Astrocyte of the hippocampus (primary cell): ENCODE measurements around the gene GSK3A.

ENCODE experiments used
- DNase-seq: peaks from one replicate; pipeline ENCODE4 v3.0.0; 2011; ENCODE audit warnings: low read depth, low spot score

Gene GSK3A

GRCh38 chr19:42226886-42227285 lies 15.5 kb downstream of the GSK3A start:
- no peak for DNase-seq

DNA sequence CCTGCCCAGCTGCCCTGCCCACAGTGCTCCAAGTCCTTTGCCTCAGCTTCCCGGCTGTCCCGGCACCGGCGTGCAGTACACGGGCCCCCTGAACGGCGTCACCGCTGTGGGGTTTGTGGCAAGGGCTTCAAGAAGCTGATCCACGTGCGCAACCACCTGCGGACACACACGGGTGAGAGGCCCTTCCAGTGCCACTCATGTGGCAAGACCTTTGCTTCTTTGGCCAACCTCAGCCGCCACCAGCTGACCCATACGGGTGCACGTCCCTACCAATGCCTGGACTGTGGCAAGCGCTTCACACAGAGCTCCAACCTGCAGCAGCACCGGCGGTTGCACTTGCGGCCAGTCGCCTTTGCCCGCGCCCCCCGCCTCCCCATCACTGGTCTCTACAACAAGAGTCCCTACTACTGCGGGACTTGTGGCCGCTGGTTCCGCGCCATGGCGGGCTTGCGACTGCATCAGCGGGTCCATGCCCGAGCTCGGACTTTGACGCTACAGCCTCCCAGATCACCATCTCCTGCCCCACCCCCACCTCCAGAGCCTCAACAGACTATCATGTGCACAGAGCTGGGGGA lies 16.6 kb downstream of the GSK3A start:
- no peak for DNase-seq

DNA sequence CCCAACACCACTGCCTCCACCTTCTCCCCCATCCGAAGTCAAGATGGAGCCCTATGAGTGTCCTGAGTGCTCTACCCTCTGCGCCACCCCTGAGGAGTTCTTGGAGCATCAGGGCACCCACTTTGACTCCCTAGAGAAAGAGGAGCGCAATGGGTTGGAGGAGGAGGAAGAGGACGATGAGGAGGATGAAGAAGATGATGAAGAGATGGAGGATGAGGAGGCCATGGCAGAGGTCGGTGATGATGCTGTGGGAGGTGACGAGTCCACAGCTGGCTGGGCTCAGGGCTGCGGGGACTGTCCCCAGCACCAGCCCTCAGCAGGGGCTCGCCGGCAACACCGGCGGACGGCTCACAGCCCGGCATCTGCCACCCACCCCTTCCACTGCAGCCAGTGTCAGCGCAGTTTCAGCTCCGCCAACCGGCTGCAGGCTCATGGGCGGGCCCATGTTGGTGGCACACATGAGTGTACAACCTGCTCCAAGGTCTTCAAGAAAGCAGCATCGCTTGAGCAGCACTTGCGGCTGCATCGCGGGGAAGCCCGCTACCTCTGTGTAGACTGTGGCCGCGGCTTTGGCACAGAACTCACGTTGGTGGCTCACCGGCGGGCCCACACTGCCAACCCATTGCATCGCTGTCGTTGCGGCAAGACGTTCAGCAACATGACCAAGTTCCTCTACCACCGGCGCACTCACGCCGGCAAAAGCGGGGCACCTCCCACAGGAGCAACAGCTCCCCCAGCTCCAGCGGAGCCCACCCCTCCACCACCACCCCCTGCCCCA lies 17.3 kb downstream of the GSK3A start:
- DNase-seq = no peak

DNA sequence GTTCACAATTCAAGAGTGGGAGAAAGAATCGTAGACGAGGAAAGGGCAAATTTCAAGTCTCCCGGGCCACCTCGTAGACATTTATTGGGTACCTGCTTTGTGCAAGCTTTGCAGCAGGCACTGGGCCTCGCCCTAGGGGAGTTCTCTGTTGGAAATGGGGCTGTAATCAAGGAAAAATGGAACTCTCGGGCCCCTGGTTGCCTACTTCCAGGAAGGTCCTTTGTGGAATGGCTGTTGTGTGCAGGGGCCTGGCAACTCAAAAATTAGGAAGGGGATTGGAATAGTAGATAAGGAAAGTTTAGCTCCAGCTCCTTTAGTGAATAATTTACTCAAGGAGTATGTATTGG lies 21.7 kb downstream of the GSK3A start:
- no peak for DNase-seq

GRCh38 chr19:42219812-42220750 lies 22.3 kb downstream of the GSK3A start, which contains the start of gene ZNF526:
Gene ZNF526 (plus strand): TSS chr19:42220312. CDS start chr19:42224404, 4,092 bp downstream.
- DNase-seq = peak; percentile 99

DNA sequence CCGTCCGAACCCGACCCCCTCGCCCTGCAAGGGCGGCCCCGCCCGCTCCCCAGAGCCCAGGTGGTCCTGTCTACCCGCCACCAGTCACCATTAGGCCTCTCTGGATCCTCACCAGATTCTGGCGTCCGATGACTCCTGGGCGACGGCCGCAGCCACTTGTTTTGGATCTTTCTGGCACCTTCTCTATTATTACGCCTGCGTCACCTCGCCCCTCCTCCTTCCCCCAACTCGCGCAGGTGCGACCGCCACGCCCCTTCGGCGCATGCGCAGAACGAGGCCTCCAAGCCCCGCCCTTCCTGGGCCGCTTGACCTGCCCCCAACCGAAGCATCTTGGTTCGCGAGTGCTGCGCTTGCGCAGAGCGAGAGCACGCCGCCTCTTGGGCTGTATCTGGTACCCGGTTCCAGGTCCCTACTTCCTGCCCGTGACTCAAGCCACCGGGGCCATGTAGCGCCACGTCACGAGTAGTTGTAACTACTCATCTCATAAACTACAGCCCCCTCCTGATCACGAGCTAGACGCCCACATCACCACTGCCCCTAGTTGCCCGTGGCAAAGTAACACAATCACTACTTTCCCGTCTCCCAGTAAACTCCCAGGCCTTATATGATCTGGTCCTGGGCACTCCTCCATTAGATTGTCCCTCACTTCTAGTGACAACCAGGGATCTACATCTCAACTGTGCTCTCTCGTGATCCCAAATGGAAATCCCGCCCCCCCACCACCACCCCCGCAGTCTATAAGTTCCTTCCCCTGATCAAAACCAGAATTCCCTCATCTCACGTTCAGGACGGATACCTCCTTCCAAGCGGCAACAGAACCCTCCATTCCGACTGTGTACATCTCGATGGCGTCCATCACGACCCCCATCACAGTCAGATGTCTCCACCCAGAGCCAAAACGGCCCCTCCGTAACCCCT lies 24.6 kb downstream of the GSK3A start, which contains the start of gene DEDD2:
Gene DEDD2, minus strand, starts transcription at position 158 of the 918 bp plus-strand sequence. CDS start 670 bp downstream, outside the sequence.
- peak; percentile 99 for DNase-seq

GRCh38 chr19:42216653-42217519 lies 25.5 kb downstream of the GSK3A start:
- DNase-seq = peak; percentile 63

DNA sequence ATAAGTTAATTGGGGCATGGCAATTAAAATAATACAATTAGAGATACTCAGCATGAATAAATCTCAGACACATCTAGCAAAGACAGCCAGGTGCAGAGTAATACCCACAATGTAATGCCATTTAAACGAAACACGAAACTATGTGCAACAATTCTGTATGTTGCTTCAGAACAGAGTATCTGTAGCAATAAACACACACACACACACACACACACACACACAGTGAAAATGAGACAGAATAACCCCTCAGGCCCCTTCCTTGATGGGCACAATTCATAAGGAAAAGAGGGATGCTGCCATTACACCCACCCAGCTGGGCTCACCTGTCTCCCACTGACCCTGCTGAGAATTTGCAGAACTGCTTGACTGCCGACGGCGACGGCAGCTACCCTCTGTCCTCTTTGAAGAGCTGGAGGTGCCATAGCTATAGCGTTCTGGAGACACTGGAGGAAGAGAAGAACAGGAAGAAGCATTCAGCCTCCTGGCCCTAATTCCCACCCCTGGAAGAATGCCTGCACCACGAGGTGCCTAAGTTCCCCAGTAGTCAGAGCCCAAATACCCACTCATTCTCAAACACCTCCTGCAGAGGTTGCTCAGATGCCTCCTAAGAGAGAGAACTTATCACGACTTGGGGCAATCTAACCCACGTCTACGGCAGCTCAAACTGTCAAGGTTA lies 27.5 kb downstream of the GSK3A start:
- no peak for DNase-seq

DNA sequence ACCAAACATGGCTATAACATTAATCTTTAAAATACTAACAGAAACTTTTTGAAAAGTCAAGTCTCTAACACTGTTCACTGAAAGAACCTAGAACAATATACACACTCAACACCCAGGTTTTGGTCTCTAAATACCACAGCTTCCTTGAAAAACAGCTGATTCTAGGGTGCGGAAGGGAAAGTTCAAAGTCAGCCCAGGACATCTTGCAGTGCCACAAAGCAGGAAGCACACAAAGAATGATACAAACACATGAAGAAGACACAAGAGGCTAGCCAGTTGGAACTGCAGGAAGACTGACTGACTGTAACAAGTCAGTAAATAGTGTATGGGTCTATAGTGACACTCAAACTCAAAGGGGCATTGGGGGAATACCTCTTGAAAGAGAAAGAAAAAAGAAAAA lies 29.5 kb downstream of the GSK3A start:
- no peak for DNase-seq

DNA sequence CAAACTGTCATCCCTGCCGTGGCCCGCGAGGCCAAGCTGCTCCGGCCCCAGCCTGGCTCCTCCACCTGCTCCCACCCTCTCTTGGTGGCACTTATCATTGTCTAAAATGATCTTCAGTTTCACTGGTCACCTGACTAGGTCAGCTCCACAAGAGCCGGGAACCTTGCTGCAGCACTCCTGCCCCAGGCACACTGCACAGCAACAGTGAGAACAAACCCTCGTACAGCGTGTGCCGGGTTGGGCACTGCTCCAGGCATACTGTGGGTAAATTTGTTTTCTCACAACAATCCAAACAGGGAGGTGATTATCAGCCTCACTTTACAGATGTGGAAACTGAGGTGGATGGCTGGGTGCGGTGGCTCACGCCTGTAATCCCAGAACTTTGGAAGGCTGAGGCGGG lies 33.8 kb downstream of the GSK3A start:
- no peak for DNase-seq

DNA sequence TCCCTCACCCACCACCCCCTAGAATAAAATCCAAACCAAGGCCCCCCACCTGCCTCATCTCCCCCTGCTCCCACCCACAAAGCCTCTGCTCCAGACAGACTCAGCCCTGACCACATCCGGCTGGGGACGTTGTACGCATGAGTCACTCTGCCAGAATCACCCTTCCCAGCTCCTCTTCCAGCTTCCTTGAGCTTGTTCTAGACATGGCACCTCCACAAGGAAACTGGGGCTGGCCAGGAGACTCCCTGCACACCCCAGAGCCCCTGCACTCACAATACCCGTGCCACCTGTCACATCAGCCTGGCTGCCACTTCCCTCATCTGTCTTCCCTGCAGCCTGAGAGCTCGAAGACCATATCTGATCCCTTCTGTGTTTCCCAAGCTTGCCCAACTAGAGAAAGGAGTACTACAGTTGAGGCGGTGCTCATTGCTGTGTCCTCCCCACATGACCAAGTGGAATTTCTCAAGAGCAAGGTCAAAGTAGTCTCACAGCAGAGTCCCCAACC lies 34.6 kb downstream of the GSK3A start:
- DNase-seq = peak; percentile 75

DNA sequence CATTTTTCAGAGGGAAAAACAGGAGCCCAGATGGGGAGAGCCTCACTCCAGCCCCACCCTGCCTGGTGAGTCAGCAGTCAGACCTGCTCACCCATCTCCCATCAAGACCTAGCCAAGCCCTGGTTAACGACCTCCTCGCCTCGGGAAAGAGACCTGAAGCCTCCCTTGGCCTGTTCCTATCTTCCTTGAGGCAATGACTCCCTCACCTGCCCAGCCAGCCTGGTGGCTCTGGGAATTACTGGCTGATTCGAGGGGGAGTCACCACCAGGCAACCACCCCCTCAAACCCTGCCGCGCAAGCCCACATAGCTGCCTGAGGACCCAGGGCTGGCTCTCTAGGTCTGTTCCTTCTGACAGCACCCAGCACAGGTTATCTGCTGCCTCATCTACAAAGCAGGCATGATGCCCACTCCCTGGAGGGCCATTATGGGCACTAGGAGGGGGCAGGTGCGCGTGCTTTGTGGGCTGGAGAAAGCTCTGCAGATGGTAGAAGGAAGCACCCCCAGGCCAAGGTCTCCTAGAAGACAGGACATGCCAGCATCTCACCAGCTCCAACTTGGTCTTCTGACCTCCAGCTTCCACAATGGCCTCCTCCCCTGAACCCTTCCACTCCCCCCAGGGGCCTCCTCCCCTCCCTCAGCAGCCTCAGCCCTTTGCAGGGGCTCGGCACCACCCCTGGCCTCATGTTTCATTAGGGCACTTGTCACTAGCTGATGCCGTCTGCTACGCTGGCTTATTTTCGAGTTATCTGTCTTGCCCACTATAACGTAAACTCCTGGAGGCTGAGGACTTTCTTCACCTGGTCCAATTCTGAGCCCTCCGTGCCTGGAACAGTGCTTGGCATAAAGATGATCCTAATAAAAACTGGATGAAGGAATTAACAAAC lies 35.3 kb downstream of the GSK3A start:
- no peak for DNase-seq

- no peak for DNase-seq
These were observed 37.7 kb downstream of the GSK3A start for GRCh38 chr19:42204664-42205063.

DNA sequence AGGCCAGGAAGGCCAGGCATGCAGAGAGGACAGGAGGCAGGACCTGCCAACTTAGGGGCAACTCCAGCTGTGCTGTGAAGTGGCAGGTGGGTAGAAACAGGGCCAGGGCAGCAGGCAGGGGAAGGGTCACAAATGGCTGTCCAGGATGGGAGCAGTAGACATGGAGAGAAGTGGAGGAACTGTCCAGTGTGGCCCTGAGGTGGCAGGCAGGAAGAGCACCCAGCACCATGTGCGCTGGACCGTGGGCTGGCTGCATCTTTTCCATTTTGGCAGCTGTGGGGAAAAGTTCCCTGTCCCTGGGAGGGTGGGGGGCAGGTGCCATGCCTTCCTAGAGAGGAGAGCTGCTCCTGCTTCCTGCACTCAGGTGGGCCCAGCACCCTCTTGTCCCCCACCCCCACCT lies 38.7 kb downstream of the GSK3A start:
- no peak for DNase-seq

DNA sequence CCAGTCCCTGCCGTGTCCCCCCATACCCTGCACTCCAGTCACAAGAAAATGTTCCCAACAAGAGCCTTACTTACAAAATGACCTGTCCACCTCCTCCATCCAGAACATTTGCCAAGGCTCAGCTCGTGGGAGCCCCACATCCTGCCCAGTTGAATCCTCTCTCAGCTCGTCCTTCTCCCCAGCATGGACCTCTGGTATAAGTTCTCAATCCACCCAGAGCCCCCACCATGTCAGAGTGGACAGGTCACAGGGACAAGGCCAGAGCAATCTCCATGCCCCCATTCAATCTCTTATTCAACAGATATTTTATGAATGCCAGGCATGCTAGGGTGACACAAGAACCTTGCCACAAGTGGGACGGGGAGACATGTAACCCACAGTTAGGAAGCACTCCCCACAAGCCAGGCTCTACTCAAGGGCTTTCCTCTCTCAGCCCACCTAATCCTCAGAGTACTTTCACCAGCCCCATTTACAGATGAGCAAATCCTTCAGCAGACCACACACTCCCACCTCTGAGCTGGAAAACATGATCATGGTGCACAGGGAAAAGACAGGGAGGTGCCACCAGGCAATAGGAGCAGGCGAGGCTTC lies 40.0 kb downstream of the GSK3A start:
- DNase-seq = no peak

DNA sequence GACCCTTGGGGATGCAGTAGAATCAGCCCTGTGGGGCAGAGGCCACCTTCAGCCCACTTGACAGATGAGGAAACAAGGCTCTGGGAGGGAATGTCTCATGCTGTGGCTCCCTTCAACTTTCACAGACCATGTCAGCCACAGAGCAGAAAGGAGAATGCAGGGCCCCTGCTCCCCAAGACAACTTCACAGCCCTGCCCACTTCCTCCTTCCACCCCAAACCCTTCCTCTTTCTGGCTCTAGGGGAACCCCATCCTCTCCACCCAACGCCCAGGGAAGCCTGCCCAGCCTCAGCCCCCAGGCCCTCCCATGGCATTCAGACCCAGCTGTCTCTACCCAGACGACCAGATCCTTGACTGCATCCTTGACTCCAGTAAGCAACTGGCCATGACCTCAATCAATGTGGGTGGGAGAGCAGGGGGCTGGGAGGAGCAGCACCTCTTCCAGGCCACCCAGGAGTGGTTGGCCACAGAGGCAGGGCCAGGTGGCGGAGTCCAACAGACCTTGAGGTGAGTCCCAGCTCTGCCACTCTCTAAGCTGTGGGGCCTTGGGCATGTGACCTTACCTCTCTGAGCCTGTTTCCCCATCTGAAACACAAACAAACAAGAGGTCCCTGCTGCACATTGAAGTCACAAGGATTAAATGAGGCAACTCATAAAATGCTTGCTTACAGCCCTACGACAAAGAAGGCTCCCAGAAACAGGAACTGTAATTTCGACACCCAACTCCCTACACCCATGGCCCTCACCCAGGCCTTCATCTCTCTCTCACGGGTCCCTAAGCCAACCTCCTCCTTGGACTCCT lies 40.7 kb downstream of the GSK3A start:
- no peak for DNase-seq

GRCh38 chr19:42200116-42200715 lies 42.2 kb downstream of the GSK3A start:
- no peak for DNase-seq
